IMR-90 (cell line): ENCODE results near the gene RNF223.

Experiments
- FOS ChIP-seq: fragments of 150-350 bp; IDR thresholded peaks from 2 replicates; pipeline ENCODE4 v1.6.1; 2016; ENCODE audit warnings: low read depth, low read length
- TF ChIP-seq, protein P1 (sequence below): conservative IDR thresholded peaks from 2 replicates; pipeline ENCODE4 v1.5.1; 2012; ENCODE audit warnings: mild to moderate bottlenecking, low read depth, low read length, improper control_type of control experiment

DNA sequence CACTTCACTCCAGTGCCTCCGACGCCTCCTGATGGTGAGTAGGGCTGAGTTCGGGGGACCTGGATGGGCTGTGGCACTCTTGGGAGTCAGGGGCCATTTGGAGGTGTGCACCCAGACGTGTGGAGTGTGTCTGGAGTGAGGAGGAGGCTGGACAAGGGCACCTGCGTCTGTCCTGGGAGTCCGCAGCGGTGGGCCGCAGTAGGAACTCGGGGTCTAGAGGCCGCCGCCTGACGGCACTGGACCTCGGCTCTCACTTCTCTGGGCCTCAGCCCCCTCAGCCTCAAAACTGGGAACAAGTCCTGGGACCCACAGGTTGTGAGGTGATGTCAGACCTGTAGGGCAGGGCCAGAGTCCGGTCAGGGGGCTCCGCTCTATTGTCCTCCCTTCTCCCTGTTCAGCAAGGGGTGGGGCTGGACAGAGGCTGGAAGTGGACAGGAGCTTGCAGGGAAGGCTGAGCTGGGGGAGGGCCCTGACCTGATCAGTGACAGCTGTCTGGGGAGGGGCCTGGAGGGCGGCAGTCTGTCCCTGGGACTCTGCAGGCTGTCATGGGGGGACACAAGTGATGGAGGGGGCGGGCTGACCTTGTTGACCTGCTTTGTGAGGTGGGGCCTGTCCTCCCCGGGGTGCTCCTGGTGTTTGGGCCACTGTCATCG is 38.7 kb downstream of the RNF223 start:
- TF ChIP-seq, protein P1, sequence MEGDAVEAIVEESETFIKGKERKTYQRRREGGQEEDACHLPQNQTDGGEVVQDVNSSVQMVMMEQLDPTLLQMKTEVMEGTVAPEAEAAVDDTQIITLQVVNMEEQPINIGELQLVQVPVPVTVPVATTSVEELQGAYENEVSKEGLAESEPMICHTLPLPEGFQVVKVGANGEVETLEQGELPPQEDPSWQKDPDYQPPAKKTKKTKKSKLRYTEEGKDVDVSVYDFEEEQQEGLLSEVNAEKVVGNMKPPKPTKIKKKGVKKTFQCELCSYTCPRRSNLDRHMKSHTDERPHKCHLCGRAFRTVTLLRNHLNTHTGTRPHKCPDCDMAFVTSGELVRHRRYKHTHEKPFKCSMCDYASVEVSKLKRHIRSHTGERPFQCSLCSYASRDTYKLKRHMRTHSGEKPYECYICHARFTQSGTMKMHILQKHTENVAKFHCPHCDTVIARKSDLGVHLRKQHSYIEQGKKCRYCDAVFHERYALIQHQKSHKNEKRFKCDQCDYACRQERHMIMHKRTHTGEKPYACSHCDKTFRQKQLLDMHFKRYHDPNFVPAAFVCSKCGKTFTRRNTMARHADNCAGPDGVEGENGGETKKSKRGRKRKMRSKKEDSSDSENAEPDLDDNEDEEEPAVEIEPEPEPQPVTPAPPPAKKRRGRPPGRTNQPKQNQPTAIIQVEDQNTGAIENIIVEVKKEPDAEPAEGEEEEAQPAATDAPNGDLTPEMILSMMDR, result no peak
- no peak for TF ChIP-seq FOS
